ENCODE results near the gene TOR3A.

Gene TOR3A

DNA sequence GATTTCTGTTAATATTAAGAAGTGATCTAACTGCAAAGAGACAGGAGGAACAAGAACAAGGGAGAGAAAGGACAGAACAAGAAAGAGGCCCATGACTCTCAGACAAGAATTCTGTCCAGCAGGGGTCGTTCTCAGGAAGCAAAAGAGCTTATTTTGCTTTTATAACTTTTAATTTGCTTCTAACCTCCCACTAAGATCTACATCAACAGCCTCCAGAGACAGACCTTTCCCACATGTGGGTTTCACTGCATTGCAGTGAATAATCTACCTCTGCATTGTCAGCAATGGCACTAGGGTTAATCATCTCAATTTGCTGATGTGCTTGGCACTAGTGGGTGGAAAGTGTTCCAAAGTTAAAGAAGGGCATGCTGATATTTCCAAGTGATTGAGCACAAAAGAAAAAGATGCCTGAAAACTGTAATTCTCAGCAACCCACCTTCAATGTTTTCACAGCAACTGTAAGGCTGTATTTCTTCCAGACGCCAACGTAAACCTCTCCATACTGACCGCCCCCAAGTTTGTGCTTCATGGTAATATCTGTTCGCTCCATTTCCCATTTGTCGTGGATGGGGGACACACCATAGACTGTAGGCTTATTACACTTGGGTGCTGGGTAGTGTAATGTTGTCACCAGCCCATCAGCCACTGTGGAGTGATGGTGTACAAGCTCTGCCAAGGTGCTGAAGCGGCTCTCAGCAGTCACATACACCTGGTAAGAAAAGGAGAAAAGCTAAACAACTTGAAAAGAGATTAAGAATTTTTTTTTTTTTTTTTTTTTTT lies 39.5 kb downstream of the TOR3A start:
- Histone ChIP-seq H3K4me1 (ENCODE audit: low read length) (no peaks in the 10 kb centered on the region), H3K9me3 (ENCODE audit: insufficient read depth, low read length) (no peaks in the 10 kb centered on the region), H4K20me1 (ENCODE audit: insufficient read depth, low read length) (no peaks in the 10 kb centered on the region), H3K4me3 (ENCODE audit: low read length) (no peak overlapping the region), H3K79me2 (ENCODE audit: low read length) (no peaks in the 10 kb centered on the region), H2AFZ (ENCODE audit: low read depth, low read length) (no peak overlapping the region), H3K27me3 (ENCODE audit: low read depth, low read length) (no peaks in the 10 kb centered on the region), H3K36me3 (replicated peaks; ENCODE audit: low read depth, low read length) (peaks cover 19% of the 10 kb centered on the region), H3K27ac (ENCODE audit: low read length) (no peak overlapping the region), H3K9ac (ENCODE audit: low read length) (no peak overlapping the region), H3K4me2 (ENCODE audit: low read length) (no peak overlapping the region)
- TF ChIP-seq, protein P1, sequence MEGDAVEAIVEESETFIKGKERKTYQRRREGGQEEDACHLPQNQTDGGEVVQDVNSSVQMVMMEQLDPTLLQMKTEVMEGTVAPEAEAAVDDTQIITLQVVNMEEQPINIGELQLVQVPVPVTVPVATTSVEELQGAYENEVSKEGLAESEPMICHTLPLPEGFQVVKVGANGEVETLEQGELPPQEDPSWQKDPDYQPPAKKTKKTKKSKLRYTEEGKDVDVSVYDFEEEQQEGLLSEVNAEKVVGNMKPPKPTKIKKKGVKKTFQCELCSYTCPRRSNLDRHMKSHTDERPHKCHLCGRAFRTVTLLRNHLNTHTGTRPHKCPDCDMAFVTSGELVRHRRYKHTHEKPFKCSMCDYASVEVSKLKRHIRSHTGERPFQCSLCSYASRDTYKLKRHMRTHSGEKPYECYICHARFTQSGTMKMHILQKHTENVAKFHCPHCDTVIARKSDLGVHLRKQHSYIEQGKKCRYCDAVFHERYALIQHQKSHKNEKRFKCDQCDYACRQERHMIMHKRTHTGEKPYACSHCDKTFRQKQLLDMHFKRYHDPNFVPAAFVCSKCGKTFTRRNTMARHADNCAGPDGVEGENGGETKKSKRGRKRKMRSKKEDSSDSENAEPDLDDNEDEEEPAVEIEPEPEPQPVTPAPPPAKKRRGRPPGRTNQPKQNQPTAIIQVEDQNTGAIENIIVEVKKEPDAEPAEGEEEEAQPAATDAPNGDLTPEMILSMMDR (IDR thresholded peaks at IDR 0.05; ENCODE audit: low read depth, low read length) = peak; percentile 87
- no peak for TF ChIP-seq EZH2phosphoT487 (IDR thresholded peaks at IDR 0.05; ENCODE audit: low read depth)

GRCh38 chr1:179124873-179125272 lies 43.0 kb downstream of the TOR3A start:
- Histone ChIP-seq H3K4me3 (ENCODE audit: low read length) (no peak overlapping the region), H3K9ac (ENCODE audit: low read length) (no peak overlapping the region), H3K27ac (ENCODE audit: low read length) (no peak overlapping the region), H3K4me1 (ENCODE audit: low read length) (peaks cover 8% of the 10 kb centered on the region), H2AFZ (ENCODE audit: low read depth, low read length) (no peak overlapping the region), H3K9me3 (ENCODE audit: insufficient read depth, low read length) (no peaks in the 10 kb centered on the region), H3K27me3 (ENCODE audit: low read depth, low read length) (no peaks in the 10 kb centered on the region), H4K20me1 (ENCODE audit: insufficient read depth, low read length) (no peaks in the 10 kb centered on the region), H3K4me2 (ENCODE audit: low read length) (no peak overlapping the region), H3K36me3 (replicated peaks; ENCODE audit: low read depth, low read length) (peaks cover 2% of the 10 kb centered on the region), H3K79me2 (ENCODE audit: low read length) (peaks cover 6% of the 10 kb centered on the region)
- TF ChIP-seq, protein P1 (IDR thresholded peaks at IDR 0.05; ENCODE audit: low read depth, low read length) = no peak
- TF ChIP-seq EZH2phosphoT487 (IDR thresholded peaks at IDR 0.05; ENCODE audit: low read depth) = no peak

DNA sequence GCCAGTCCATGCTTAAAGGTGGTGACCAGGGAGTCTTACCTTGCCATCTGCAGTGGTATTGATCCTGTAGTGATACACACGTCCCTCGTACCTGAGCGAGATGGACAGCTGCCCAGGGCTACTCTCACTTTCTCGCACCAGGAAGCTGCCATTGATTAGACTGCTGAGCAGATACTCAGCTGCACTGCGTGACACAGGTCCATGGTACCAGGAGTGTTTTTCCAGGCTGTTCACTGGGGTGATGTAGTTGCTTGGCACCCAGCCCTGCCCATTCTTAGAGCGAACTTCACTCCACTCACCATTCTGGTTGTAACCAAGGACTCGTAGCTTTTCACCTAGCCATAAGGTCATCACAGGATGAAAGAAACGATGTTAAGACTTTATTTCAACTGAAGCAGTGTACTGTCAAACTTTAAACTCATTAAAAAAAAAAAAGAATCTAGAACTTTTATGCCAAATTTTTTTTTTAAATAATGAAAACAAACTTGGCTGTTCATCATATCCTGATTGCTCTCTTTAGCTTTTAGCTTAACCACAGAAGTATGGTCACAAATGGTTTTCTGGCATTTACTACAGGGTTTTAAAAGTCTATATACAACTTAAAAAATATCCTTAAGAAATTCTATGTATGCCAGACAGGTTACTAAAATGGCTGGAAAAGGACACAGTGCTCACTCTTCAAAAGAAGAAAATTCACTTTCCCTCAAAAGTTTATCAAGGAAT lies 44.6 kb downstream of the TOR3A start:
- Histone ChIP-seq H3K4me2 (ENCODE audit: low read length) (no peak overlapping the region), H3K27ac (ENCODE audit: low read length) (no peak overlapping the region), H3K4me3 (ENCODE audit: low read length) (no peak overlapping the region), H3K9ac (ENCODE audit: low read length) (no peak overlapping the region), H3K4me1 (ENCODE audit: low read length) (peaks cover 23% of the 10 kb centered on the region), H3K27me3 (ENCODE audit: low read depth, low read length) (no peaks in the 10 kb centered on the region), H2AFZ (ENCODE audit: low read depth, low read length) (no peak overlapping the region), H4K20me1 (ENCODE audit: insufficient read depth, low read length) (no peaks in the 10 kb centered on the region), H3K36me3 (replicated peaks; ENCODE audit: low read depth, low read length) (peaks cover 2% of the 10 kb centered on the region), H3K9me3 (ENCODE audit: insufficient read depth, low read length) (no peaks in the 10 kb centered on the region), H3K79me2 (ENCODE audit: low read length) (peaks cover 9% of the 10 kb centered on the region)
- TF ChIP-seq, protein P1 (IDR thresholded peaks at IDR 0.05; ENCODE audit: low read depth, low read length) = no peak
- TF ChIP-seq EZH2phosphoT487 (IDR thresholded peaks at IDR 0.05; ENCODE audit: low read depth) = no peak

DNA sequence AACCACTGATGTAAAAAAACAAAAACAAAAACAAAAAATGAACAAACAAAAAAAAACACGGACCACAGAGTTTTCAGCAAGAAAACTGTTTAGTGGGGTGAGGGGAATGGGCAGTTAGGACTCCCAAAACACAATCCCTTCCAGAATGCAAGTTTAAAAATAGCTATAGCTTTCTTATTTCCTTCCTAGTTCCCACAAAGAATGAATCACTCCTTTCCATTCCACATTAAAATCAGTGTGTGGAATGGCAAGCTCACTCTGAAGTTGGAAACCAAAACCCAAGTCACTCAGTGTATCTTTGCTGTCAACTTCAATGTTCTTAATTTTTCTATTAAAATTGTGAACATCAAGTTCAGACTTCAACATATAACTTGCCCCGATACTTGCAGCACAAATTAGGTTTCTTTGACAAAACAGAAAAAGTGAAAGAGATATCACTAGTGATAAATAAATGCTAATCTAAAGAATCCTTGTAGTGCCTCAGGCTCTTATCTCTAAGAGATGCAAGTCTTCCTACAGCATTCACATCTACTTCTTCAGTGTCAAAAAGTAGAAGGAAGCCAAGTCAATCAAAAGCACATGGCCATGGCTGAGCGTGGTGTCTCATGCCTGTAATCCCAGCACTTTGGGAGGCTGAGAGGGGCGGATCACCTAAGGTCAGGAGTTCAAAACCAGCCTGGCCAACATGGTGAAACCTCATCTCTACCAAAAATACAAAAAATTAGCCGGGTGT lies 45.5 kb downstream of the TOR3A start:
- H4K20me1 ChIP-seq (ENCODE audit: insufficient read depth, low read length) = no peaks in the 10 kb centered on the region
- no peak overlapping the region for H3K4me3 ChIP-seq (ENCODE audit: low read length)
- H3K27ac ChIP-seq (ENCODE audit: low read length) = no peak overlapping the region
- TF ChIP-seq, protein P1 (IDR thresholded peaks at IDR 0.05; ENCODE audit: low read depth, low read length) = no peak
- no peak for TF ChIP-seq EZH2phosphoT487 (IDR thresholded peaks at IDR 0.05; ENCODE audit: low read depth)
- H3K27me3 ChIP-seq (ENCODE audit: low read depth, low read length) = no peaks in the 10 kb centered on the region
- H3K4me2 ChIP-seq (ENCODE audit: low read length) = no peak overlapping the region
- H2AFZ ChIP-seq (ENCODE audit: low read depth, low read length) = no peak overlapping the region
- no peaks in the 10 kb centered on the region for H3K9me3 ChIP-seq (ENCODE audit: insufficient read depth, low read length)
- H3K4me1 ChIP-seq (ENCODE audit: low read length) = peaks cover 26% of the 10 kb centered on the region
- H3K79me2 ChIP-seq (ENCODE audit: low read length) = peaks cover 9% of the 10 kb centered on the region
- peaks cover 2% of the 10 kb centered on the region for H3K36me3 ChIP-seq (replicated peaks; ENCODE audit: low read depth, low read length)
- H3K9ac ChIP-seq (ENCODE audit: low read length) = no peak overlapping the region

Measured in OCI-LY3 (cell line).